Mesendoderm (in vitro differentiated cells): ENCODE measurements around the gene PATL2.

Experiments
- DNase-seq: peaks from one replicate; pipeline ENCODE4 v3.0.0; 2013
- H2AK5ac ChIP-seq: 2 replicates; pipeline ENCODE4 v1.6.1; 2013; ENCODE audit warnings: low read length, inconsistent platforms
- H2BK120ac ChIP-seq: 2 replicates; pipeline ENCODE4 v1.6.1; 2013; ENCODE audit warnings: low read depth, mild to moderate bottlenecking, low read length, moderate library complexity, mixed read lengths
- H2BK15ac ChIP-seq: replicated peaks from 2 replicates; pipeline ENCODE4 v1.6.1; 2013; ENCODE audit warnings: low read depth, mild to moderate bottlenecking, moderate library complexity
- H2BK5ac ChIP-seq: 2 replicates; pipeline ENCODE4 v1.6.1; 2013; ENCODE audit warnings: low read length, inconsistent platforms
- H3K18ac ChIP-seq: 2 replicates; pipeline ENCODE4 v1.6.1; 2013; ENCODE audit warnings: mild to moderate bottlenecking, low read length, mixed read lengths
- H3K23ac ChIP-seq: one replicate; pipeline ENCODE4 v1.6.1; 2013; ENCODE audit warnings: low read length
- H3K27ac ChIP-seq: 2 replicates; pipeline ENCODE4 v1.5.1; 2013; ENCODE audit warnings: low read depth, mild to moderate bottlenecking, inconsistent platforms, low read length, moderate library complexity
- H3K27me3 ChIP-seq: 2 replicates; pipeline ENCODE4 v1.6.1; 2013; ENCODE audit warnings: low read length, control low read depth, mild to moderate bottlenecking, inconsistent platforms; ENCODE audit not compliant: insufficient read depth, poor library complexity
- H3K36me3 ChIP-seq: 2 replicates; pipeline ENCODE4 v1.6.1; 2013; ENCODE audit warnings: low read length, inconsistent platforms; ENCODE audit not compliant: control insufficient read depth, insufficient read depth
- H3K4ac ChIP-seq: one replicate; pipeline ENCODE4 v1.6.1; 2013; ENCODE audit warnings: low read depth, mild to moderate bottlenecking, low read length, moderate library complexity
- H3K4me1 ChIP-seq: 2 replicates; pipeline ENCODE4 v1.6.1; 2013; ENCODE audit warnings: low read depth, low read length, inconsistent platforms; ENCODE audit not compliant: control insufficient read depth
- H3K4me2 ChIP-seq: 2 replicates; pipeline ENCODE4 v1.6.1; 2013; ENCODE audit warnings: low read length
- H3K4me3 ChIP-seq: 2 replicates; pipeline ENCODE4 v1.5.1; 2013; ENCODE audit warnings: mild to moderate bottlenecking, low read length
- H3K56ac ChIP-seq: one replicate; pipeline ENCODE4 v1.6.1; 2013; ENCODE audit warnings: low read length
- H3K79me1 ChIP-seq: 2 replicates; pipeline ENCODE4 v1.6.1; 2013; ENCODE audit warnings: low read length, inconsistent platforms
- H3K79me2 ChIP-seq: 2 replicates; pipeline ENCODE4 v1.6.1; 2013; ENCODE audit warnings: mild to moderate bottlenecking, low read length; ENCODE audit not compliant: control insufficient read depth, insufficient read depth
- H3K9ac ChIP-seq: 2 replicates; pipeline ENCODE4 v1.6.1; 2013; ENCODE audit warnings: low read length, inconsistent platforms
- H4K5ac ChIP-seq: one replicate; pipeline ENCODE4 v1.6.1; 2013; ENCODE audit warnings: low read length
- H4K8ac ChIP-seq: one replicate; pipeline ENCODE4 v1.6.1; 2013; ENCODE audit warnings: low read depth, mild to moderate bottlenecking, control low read depth, low read length, moderate library complexity
- WGBS: extraction: QIAGEN DNeasy Blood & Tissue Kit; methylation state at CpG from one replicate; pipeline ENCODE4 v1.1.7; 2013; ENCODE audit warnings: low lambda C conversion rate, missing lambda C conversion rate; ENCODE audit not compliant: insufficient coverage; ENCODE audit errors: extremely low coverage; 5-methylcytosine and 5-hydroxymethylcytosine counted together

The PATL2 gene

GRCh38 chr15:44663410-44664308 is 47.5 kb downstream of the PATL2 start, which contains the start of gene SPG11:
SPG11 (minus strand) TSS chr15:44663662; CDS start chr15:44663647, 15 bp downstream.
- H3K4me1 ChIP-seq: peaks cover 2% of the 10 kb centered on the region
- H4K8ac ChIP-seq: no peak within 1 kb of the TSS
- peak within 1 kb of the TSS; percentile 58 for H3K27ac ChIP-seq
- H3K4me3 ChIP-seq: peak within 1 kb of the TSS; percentile 78
- DNase-seq: peak; percentile 99
- no peak within 1 kb of the TSS for H3K23ac ChIP-seq
- peaks cover 2% of the 10 kb centered on the region for H3K79me2 ChIP-seq
- H3K56ac ChIP-seq: peak within 1 kb of the TSS; percentile 87
- H3K27me3 ChIP-seq: no peaks in the 10 kb centered on the region
- peak within 1 kb of the TSS; percentile 8 for H2BK5ac ChIP-seq
- peak within 1 kb of the TSS; percentile 76 for H3K4ac ChIP-seq
- peak within 1 kb of the TSS; percentile 83 for H3K4me2 ChIP-seq
- H2BK120ac ChIP-seq: no peak within 1 kb of the TSS
- peak within 1 kb of the TSS; percentile 82 for H4K5ac ChIP-seq
- WGBS: no CpG with 5 or more reads among the region's 53 CpGs
- peak within 1 kb of the TSS; percentile 88 for H3K9ac ChIP-seq
- H3K79me1 ChIP-seq: peaks cover 1% of the 10 kb centered on the region
- H3K36me3 ChIP-seq: no peaks in the 10 kb centered on the region
- no peak within 1 kb of the TSS for H2AK5ac ChIP-seq
- peak within 1 kb of the TSS; percentile 39 for H3K18ac ChIP-seq
- H2BK15ac ChIP-seq: no peak within 1 kb of the TSS

GRCh38 chr15:44662478-44663409 is 48.4 kb downstream of the PATL2 start:
- no peaks in the 10 kb centered on the region for H3K27me3 ChIP-seq
- no peak overlapping the region for H2BK120ac ChIP-seq
- H4K8ac ChIP-seq: no peak overlapping the region
- peak overlapping the region; percentile 58 for H3K27ac ChIP-seq
- peaks cover 2% of the 10 kb centered on the region for H3K4me1 ChIP-seq
- H3K79me1 ChIP-seq: peaks cover 1% of the 10 kb centered on the region
- peak overlapping the region; percentile 88 for H3K9ac ChIP-seq
- WGBS: no CpG with 5 or more reads among the region's 34 CpGs
- peak overlapping the region; percentile 87 for H3K56ac ChIP-seq
- H4K5ac ChIP-seq: no peak overlapping the region
- peaks cover 2% of the 10 kb centered on the region for H3K79me2 ChIP-seq
- peak overlapping the region; percentile 78 for H3K4me3 ChIP-seq
- H2BK5ac ChIP-seq: no peak overlapping the region
- H3K36me3 ChIP-seq: no peaks in the 10 kb centered on the region
- peak overlapping the region; percentile 39 for H3K18ac ChIP-seq
- no peak overlapping the region for H3K23ac ChIP-seq
- H3K4ac ChIP-seq: peak overlapping the region; percentile 76
- no peak overlapping the region for H2BK15ac ChIP-seq
- H2AK5ac ChIP-seq: no peak overlapping the region
- DNase-seq: no peak
- H3K4me2 ChIP-seq: peak overlapping the region; percentile 83

GRCh38 chr15:44661576-44661975 is 49.5 kb downstream of the PATL2 start:
- no peak overlapping the region for H3K23ac ChIP-seq

GRCh38 chr15:44659056-44659455 is 52.1 kb downstream of the PATL2 start:
- H3K4me1 ChIP-seq: peaks cover 2% of the 10 kb centered on the region
- peaks cover 1% of the 10 kb centered on the region for H3K79me1 ChIP-seq
- H4K5ac ChIP-seq: no peak overlapping the region
- no peak overlapping the region for H3K27ac ChIP-seq
- H2BK15ac ChIP-seq: no peak overlapping the region
- DNase-seq: no peak
- no peak overlapping the region for H3K23ac ChIP-seq
- no peak overlapping the region for H2BK120ac ChIP-seq
- H3K27me3 ChIP-seq: no peaks in the 10 kb centered on the region
- H3K18ac ChIP-seq: no peak overlapping the region
- no peak overlapping the region for H3K4ac ChIP-seq
- no peak overlapping the region for H3K56ac ChIP-seq
- H3K79me2 ChIP-seq: peaks cover 2% of the 10 kb centered on the region
- H4K8ac ChIP-seq: no peak overlapping the region
- H2AK5ac ChIP-seq: no peak overlapping the region
- H3K4me2 ChIP-seq: no peak overlapping the region
- H3K9ac ChIP-seq: no peak overlapping the region
- no peak overlapping the region for H2BK5ac ChIP-seq
- no CpG with 5 or more reads among the region's 3 CpGs for WGBS
- no peaks in the 10 kb centered on the region for H3K36me3 ChIP-seq
- no peak overlapping the region for H3K4me3 ChIP-seq

More at GRCh38 chr15:44661576-44661975, 49.5 kb downstream of the PATL2 start:
- Histone ChIP-seq H4K5ac (no peak overlapping the region), H3K27me3 (no peaks in the 10 kb centered on the region), H2BK5ac (no peak overlapping the region), H3K56ac (no peak overlapping the region), H2BK15ac (no peak overlapping the region), H3K18ac (no peak overlapping the region), H2AK5ac (no peak overlapping the region), H3K4me1 (peaks cover 2% of the 10 kb centered on the region), H3K4me2 (no peak overlapping the region), H3K4me3 (no peak overlapping the region), H3K9ac (no peak overlapping the region), H3K36me3 (no peaks in the 10 kb centered on the region), H3K4ac (no peak overlapping the region), H3K79me2 (peaks cover 2% of the 10 kb centered on the region), H3K27ac (no peak overlapping the region), H4K8ac (no peak overlapping the region), H3K79me1 (peaks cover 1% of the 10 kb centered on the region), H2BK120ac (no peak overlapping the region)
- DNase-seq: no peak

GRCh38 chr15:44657378-44657777 is 53.7 kb downstream of the PATL2 start:
- Histone ChIP-seq H3K18ac (no peak overlapping the region), H3K36me3 (no peaks in the 10 kb centered on the region), H3K27ac (no peak overlapping the region), H3K27me3 (no peaks in the 10 kb centered on the region), H3K56ac (no peak overlapping the region), H3K23ac (no peak overlapping the region), H4K5ac (no peak overlapping the region), H3K4me1 (no peaks in the 10 kb centered on the region), H3K4ac (no peak overlapping the region), H2BK15ac (no peak overlapping the region), H3K4me2 (no peak overlapping the region), H3K9ac (no peak overlapping the region), H2BK5ac (no peak overlapping the region), H4K8ac (no peak overlapping the region), H3K4me3 (no peak overlapping the region), H3K79me1 (no peaks in the 10 kb centered on the region), H2BK120ac (no peak overlapping the region), H2AK5ac (no peak overlapping the region), H3K79me2 (no peaks in the 10 kb centered on the region)
- no peak for DNase-seq
